Stimulated activated CD8-positive, alpha-beta memory T cell treated with anti-CD3 and anti-CD28 coated beads, Interleukin-7, amount 100 ng/mL, for 24 hours (primary cell): ENCODE measurements around the gene METTL24.
"Not testable (repeated sequence)": the region's sequence is repeated elsewhere in the genome, so short reads cannot be mapped to it uniquely, and the experiment has no call there.

Source experiments
- DNase-seq: peaks from one replicate; pipeline ENCODE4 v3.0.0-alpha.2; 2020; ENCODE audit warnings: low read depth

The METTL24 gene

DNA sequence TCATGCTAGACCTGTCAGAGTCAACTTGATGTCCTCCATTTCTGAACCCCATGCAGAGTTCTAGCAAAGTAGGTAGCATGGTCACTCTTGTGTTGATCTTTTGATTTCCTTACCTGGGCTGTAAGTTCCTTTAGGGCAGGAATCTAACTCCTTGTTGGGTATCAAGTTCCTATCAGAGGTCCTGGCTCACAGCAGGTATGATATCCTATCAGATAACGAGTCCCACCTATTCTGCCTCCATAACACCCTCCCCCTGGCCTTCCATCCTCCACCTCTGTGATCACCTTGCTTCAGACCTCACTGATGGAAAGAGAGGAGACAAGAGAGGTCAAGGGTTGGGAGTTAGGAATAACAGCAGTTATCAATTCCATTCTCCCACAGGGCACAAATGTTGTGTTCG lies 101.8 kb downstream of the METTL24 start:
- DNase-seq = no peak

DNA sequence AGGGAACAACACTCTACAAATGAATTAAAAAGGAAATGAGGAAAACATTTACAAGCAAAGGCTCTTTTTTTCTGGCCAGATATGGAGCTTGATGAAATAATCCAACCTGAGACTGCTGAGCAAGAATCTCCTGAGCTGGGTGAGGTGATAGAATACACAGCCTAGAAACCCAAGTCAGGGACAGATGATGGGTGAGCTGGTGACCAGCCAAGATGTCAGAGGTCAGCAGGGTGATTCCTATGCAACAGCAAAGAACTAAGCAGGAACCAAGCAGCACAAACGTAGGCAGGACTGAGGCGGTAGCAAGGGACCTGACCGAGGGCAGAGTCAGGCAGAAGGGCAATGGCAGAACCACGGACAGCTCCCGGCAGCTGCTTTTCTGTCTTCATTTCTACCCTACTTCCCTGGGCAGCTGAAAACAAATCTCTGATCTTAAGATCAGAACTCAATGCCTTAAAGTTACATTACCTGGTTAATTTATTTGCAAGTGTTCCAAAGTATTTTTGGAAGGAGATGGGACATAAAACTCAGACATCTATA lies 102.9 kb downstream of the METTL24 start:
- DNase-seq = no peak

DNA sequence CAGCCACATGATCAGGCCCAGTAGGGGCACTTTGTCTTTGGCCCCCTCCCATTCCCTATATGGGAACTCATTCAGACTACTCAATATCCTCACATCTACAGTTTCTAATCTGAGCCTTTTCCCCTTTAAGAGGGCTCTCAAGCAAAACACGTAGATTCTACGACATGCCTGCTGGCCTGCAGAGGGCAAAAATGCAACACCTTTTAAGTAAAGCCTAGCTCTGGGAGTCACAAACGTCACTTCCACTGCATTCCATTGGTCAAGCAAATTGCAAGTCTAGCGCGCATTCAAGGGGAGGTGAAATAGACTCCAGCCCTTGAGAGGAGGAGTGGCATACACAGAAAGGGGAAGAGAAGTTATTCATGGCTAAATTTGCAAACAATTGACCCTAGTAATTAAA lies 107.3 kb downstream of the METTL24 start:
- no peak for DNase-seq

DNA sequence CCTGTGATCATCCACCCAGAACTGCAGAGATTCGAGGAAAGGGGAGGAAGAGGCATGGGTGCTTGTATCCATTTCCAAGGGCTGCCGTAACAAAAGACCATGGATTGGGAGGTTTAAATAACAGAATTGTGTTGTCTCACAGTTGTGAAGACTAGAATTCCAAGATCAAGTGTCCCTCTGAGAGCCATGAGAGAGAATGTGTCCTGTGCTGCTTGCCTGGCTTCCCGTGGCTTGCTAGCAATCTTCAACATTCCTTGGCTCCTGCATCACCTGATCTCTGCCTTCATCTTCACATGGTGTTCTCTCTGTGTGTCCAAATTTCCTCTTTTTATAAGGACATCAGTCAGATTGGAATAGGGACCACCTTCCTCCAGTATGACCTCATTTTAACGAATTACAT lies 108.1 kb downstream of the METTL24 start:
- no peak for DNase-seq

DNA sequence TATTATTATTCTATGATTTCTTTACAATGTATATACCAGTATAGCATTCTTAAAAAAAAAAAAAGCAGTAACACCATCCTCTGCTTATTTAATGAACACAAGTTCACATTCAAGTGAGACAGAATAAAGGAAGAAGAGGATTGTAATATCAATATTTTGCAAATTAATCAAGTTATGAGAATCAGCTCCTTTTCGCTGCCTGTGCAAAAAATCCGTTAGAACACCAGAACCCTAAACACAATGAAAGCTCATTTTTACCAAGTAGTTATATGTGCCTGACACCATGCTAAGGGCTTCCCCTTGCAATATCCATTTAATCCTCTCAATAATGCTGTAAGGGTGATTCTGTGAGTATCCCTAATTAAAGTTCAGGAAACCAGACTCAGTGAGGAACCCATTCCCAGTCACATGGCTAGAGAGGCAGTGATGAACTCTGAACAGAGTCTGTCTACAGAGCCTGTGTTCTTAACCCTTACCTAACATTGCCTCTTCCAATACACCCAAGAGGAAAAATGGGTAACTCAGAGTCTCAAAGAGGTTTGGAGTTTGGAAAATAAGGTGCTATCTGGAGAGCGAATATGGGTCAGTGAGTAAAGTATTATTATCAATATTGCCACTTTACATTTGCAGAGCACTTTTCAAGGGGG lies 111.1 kb downstream of the METTL24 start:
- no peak for DNase-seq

DNA sequence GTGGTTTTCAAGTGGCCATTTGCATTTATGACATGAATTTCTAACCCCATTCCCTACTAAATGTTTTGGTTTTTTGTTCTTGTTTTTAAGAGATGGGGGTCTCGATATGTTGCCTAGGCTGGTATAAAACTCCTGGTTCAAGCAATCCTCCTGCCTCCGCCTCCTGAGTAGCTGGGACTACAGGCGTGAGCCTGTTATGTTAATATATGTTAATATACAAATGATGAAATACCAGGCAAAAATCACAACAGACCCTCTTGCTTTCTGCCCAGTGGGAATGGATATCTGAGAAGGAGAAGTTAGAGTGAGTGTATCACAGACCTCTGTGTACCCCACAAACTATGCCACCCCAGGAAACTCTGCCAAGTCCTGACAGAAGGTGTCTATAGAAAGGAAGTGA lies 111.8 kb downstream of the METTL24 start:
- DNase-seq = no peak

DNA sequence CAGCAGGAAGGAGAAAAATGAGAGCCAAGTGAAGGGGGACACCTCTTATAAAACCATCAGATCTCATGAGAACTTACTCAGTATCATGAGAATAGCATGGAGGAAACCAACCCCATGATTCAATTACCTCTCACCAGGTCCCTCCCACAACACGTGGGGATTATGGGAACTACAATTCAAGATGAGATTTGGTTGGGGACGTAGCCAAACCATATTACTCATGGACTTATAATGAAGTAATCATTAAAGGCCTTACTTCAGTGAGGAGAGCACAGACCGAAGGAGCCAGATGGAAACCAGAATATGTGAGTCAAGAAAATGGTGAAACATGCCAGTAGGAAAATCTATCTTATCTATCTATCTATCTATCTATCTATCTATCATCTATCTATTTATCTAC lies 113.5 kb downstream of the METTL24 start:
- not testable (repeated sequence) for DNase-seq

DNA sequence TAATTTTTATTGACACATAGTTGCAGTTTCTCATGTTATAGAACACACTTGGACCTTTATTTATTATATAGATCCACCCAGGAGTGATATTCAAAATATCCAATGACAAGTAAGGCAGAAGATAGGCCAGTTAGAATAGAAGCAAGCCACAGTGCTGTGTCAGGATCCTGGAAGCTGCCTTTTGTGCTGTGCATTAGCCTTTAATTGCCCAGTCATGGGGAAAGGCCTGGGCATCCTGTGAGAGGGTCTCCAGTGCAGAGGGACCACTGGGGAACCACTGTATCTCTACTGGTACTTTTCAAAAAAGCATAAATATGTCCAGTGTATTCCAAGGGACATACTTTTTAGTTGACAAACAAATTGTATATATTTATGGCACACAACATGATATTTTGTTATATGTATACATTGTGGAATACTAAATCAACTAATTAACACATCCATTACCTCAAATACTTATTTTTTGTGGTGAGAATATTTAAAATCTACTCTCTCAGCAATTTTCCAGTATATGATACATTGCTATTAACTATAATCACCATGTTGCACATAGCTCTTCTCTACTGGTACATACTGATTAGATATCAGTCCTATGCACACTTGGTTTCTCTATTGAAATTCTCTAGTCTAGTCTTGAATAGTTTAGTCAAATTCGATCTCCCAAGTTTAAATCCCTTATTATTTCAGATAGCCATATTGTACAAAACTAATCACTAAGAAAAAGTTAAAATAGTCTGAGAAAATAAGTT lies 118.4 kb downstream of the METTL24 start:
- no peak for DNase-seq

DNA sequence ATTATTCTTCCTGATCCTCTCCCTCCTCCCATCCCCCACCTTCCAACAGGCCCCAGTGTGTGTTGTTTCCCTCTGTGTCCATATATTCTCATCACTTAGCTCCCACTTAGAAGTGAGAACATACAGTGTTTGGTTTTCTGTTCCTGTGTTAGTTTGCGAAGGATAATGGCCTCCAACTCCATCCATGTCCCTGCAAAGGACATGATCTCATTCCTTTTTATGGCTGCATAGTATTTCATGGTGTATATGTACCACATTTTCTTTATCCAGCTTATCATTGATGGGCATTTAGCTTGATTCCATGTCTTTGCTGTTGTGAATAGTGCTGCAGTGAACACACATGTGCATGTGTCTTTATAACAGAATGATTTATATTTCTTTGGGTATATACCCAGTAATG lies 122.1 kb downstream of the METTL24 start:
- not testable (repeated sequence) for DNase-seq

DNA sequence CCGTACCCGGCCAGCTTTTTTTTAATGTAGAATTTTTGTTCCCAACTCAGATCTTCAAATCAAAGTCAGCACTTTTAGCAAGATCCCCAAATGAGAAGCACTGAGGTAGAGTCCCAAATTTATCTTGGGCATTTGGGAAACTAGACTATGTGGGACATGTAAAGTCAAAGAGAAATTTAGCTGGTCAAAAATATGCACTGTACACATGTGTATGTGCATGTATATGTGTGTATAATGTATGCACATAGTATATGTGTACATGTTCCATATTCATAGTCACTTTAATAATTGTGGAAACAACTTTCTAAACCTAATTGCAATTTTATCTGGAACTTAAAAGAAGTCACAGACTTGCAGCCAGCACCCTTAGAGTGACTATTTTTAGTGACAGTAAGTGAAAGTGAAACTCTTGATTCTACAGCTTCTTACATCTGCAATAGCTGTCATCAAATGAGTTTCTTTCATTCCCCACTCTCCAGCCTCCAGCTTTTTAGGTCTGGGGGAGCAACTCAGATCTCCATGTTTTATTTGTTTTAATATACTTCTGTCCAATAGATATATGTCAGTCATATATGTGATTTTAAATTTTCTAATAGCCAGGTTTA lies 124.3 kb downstream of the METTL24 start:
- DNase-seq = no peak

DNA sequence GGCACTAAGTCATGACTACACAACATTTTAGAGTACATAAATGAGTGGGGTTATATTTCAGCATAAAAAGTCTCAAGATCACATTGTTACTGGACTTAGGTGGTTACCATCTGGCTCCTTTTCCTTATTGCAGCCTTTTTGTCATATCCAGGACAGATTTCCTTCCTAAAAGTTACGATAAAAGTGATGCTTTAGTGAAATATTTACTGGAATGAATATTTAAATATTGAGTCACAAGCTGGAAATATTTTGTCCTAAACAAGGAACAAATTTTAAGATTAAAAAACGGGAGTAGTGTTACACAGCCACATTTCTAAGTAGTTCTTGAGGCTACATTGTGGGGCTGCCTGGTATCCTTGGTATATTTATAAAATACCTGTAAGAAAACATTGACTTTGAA lies 125.7 kb downstream of the METTL24 start:
- no peak for DNase-seq

DNA sequence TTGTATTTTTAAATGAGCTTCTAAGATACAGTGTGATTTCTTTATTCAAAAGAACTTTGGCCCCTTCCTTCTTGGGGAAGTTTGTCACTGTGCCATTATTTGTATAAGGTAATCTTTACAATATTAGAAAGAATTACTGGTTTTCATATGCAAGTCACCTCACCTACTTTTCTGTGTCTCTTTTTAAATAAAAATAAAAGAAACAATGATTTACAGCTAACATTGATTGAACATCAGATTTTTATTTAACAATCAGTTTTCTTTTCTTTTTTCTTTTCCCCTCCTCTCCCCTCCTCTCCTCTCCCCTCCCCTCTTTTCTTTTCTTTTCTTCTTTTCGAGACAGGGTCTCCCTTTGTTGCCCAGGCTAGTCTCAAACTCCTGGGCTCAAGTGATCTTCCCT lies 131.9 kb downstream of the METTL24 start:
- DNase-seq = no peak

DNA sequence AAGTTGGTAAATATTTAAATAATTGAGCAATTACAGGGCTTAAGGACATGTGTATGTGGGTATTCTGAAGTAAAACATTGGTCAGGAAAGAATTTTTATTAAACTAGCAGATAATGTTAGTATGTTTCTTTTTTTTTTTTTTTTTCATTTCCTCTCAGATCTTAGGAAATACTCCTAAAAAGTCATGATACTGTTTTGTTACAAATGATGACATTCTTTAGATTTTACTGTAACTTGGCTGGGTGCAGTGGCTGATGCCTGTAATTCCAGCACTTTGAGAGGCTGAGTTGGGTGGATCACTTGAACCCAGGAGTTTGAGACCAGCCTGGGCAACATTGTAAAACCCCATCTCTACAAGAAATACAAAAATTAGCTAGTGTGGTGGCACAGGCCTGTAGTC lies 136.4 kb downstream of the METTL24 start:
- no peak for DNase-seq

DNA sequence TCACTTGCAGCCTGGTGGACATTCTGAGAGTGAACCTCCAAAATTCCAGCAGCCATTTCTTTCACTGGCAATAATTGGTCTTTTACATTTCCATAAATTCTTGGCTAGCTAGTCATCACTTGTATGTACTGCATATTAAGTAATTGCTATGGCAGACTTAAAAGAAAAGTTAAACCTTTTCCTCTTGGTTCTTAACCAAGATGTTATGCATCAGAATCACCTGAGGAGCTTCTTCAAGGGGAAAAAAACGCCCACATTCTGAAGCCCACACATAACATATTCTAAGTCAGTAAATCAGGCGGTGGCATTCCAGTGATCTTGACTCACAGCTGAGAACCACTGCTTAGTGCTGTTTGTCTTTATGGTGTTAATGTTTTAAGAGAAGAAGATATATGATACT lies 140.9 kb downstream of the METTL24 start:
- DNase-seq = no peak

DNA sequence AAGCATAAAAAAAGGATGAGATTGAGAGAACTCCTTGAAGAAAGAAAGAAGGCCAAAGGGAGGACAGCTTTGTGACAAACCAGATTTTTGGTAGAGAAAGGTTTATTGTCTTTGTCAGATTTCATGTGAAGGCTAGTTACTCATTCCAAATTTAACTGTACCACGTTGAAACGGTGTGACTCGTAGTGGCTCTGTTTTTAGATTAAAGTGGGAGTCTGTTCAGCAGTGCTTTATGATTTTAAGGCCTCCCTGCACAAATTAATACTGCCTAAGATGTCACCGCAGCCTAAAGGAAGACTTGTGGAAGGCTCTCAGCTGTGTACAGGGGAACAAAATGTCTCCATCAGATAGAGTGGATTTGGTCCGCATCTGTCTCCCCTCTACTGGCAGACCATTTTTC lies 142.0 kb downstream of the METTL24 start:
- no peak for DNase-seq

DNA sequence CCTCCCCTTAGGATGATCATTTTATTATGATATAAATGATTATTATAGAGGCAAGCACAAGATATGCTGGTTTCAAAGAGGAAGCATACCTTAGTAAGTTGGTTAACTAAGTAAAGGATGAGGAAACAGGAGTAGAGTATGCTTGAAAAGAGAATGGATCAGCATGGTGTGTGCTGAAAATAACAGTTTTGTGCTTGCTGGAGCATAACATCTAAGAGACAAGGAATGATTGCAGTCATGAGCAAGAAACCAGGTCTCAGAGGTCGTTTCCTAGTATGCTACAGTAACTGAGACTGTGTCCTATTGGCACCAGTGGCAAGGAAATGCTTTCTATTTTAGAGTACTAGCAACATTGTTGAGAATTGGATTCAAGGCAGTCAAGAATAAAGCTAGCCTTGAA lies 143.8 kb downstream of the METTL24 start:
- DNase-seq = no peak

DNA sequence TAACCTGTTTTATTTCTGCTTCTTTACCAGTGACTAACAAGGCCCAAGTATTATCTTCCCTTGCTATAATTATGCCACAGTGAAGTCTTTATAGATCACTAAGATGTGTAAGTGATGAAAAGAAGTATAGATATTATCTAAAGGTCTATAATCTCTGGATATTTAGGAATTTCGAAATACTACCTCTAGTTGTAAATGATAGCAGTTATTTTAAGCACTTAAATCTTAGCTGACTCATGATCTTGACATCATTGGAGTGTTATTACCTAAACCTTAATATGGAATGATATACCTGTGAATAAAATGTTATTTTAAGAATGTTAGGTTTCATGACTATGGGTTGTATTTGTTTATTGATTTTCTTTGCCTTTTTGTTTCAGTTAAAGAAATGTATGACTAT lies 146.4 kb downstream of the METTL24 start:
- DNase-seq = no peak

DNA sequence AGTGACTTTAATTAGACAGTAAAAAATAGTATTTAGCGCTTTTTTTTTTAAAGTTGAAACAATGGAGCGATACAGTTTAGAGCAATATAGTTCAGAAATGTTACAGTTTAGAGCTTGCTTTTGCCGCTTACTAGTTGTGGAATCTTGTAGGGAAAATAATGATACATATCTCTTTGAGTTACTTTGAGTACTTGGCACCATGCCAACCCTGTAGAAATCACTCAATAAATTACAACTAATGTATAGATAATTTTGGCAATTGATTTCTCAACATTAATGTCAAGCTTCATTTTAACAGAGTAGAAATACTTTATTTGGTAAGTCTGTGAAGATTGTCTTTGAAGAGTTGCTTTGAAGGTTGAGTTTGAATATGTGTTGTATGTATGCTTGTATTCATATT lies 150.5 kb downstream of the METTL24 start:
- DNase-seq = no peak

DNA sequence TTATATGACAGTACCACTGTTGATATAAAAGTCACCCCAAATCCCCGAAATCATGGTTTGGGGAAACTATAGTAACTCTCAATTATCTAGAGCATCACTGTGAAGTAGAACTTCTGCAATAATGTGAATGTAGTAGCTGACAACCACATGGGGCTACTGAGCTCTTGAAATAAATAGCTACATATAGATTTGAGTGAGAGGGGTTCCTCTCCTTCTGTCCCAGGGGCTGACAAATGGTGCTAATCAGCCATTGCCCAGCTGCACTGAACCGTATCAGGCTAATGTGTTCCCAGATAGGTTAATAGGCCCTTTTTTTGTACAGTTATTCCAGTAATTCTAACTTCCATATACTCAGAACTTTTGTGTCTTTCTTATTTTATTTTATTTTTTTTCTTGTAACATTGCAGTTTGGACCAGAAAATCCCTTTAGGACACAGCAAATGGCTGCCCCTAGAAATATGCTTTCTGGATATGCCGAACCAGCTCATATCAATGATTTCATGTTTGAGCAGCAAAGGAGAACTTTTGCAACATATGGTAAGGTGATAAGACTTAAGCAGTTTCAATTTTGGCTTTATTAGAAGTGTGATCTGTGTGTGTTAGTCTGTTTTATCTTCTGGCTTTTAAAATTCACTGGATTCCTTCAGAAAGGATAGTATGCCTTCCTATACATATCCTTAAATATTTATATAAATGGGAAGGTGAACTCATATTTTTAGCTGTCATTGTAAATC lies 156.8 kb downstream of the METTL24 start:
- DNase-seq = no peak

DNA sequence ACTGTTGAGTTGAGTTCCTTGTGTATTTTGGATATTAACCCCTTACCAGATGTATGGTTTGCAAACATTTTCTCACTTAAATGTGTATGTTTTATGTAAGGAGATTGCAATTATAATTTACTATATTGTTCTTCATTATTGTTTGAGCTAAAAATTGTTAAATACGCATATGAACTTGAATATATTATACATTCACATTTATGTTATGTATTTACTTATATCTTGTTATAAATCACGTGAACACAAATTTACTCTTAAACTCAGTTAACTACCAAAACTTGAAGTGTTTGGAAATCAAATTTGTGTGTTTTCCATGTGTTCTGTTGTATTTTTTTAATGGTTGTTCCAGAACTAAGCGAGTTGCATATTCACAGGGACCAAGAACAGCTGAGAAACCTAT lies 159.6 kb downstream of the METTL24 start:
- no peak for DNase-seq

DNA sequence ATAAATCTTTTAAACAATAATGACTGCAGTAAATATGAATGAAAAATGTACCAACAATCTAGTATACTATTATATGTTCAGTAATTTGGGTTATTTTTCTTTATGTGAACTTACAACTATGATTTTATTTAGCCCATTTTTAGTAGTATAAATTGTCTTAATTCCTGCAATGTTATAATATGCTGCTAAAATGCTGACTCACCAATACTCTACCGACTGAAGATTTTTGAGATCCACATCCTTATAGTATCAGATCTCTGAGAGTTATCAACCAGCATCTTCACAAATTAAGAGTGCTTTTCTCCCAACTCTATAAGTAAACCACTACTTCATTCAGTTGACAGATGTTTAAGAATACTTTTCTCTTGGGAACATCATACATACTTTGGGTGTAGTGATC lies 161.3 kb downstream of the METTL24 start:
- DNase-seq = no peak

DNA sequence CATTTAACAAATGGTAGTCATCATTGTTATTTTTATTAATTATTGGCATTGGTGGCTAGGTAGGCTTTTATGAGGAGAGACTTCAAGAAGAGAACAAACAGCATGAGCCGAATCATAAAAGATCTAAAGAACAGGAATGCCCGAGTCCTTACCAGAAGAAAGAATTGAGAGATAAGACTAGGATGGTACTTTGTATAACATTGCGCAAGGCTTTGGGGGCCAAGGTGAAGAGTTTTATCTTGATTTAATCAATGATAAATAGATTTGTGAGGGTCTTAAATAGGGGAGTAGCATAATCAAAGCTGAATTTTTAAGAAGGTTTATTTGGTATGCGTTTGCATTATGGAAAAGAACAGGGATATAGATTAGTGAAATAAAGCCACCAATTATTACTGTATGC lies 162.5 kb downstream of the METTL24 start:
- DNase-seq = no peak
